NT2/D1 (cell line): Measurements from ENCODE around the gene HOXA6.
A peak's percentile ranks its signal among the peaks of the same experiment; 100 is the strongest.

ENCODE experiments used
- SUZ12 ChIP-seq: IDR thresholded peaks from 2 replicates; pipeline ENCODE4 v1.6.1; 2011; ENCODE audit not compliant: insufficient read length, insufficient read depth; ENCODE audit errors: extremely low read depth
- YY1 ChIP-seq: IDR thresholded peaks from 2 replicates; pipeline ENCODE4 v1.6.1; 2011; ENCODE audit not compliant: insufficient read length, insufficient read depth
- ZNF274 ChIP-seq: IDR thresholded peaks from 2 replicates; pipeline ENCODE4 v1.6.1; 2011; ENCODE audit warnings: mild to moderate bottlenecking, low read depth, low read length

DNA sequence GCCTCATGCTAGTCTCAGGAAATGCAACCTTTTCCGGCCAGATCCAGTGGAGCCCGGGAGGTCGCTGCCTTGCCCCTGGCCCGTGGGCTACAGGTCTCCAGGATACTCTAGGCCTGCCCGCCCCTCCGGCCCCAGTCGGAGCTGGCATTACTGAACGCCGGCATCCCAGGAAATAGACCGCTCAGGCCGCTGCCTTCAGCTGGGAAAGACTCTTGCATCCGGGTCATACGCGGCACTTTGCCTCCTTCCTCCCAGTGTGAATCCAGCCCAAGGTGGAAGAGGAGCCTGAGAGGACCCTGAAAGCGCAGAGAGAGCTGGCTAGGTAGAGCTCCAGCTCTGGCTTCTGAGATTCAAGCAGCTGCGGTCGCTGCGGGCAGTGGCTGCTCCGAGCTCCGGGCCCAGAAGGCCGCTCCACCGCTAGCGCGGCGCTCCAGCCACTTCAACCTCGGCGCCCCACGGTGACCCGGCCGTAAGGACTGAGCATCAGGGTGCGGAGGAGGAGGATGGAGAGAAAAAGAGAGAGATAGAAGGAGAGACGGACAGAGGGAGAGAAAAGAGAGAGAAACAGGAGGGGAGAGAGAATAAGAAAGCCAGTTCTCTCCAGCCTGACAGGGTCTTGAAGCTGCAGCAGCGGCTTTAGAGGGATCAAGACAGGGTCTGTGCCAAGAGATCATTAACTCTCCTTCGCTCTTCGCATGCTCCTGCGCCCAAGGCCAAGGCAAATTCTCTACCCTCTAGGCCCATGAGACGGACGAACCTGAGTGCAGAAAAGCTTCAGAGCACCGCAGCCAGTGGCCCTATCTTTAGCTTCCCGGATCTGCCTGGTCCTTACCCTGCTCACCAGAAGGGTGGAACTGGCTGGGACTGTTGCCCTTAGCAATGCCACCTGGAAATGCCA, 28.3 kb upstream of the HOXA6 start:
- no peak for TF ChIP-seq ZNF274
- peak; percentile 39 for TF ChIP-seq SUZ12
- no peak for TF ChIP-seq YY1
